GM23338 (cell line): ENCODE data around the gene OR5B21. TPM values are rescaled to one million over a fixed set of nuclear protein-coding genes. Genes with fewer than 3 reads are reported as not detected.

ENCODE experiments used
- ATAC-seq: fragments of 200-7000 bp; cut with Tn5 transposase; 3 replicates; pipeline ENCODE4 v1.9.1; 2020
- DNase-seq: peaks from one replicate; pipeline ENCODE4 v3.0.0-alpha.2; 2015; ENCODE audit warnings: low spot score
- H2AFZ ChIP-seq: fragments of 200-600 bp; sonication (generic); 2 replicates; pipeline ENCODE4 v1.8.0; 2016; ENCODE audit warnings: antibody characterized with exemption, mild to moderate bottlenecking, moderate library complexity
- H3F3A ChIP-seq: fragments of 200-600 bp; sonication (generic); replicated peaks from 2 replicates; pipeline ENCODE4 v1.8.0; 2017; ENCODE audit warnings: antibody characterized with exemption, mixed run types, low read depth
- H3K27ac ChIP-seq: fragments of 200-600 bp; sonication (generic); 2 replicates; pipeline ENCODE4 v1.6.1; 2016; ENCODE audit warnings: low read depth
- H3K27me3 ChIP-seq: fragments of 200-600 bp; sonication (generic); 2 replicates; pipeline ENCODE4 v1.8.0; 2016; ENCODE audit warnings: mild to moderate bottlenecking, mixed run types, moderate library complexity; ENCODE audit not compliant: insufficient read depth
- H3K36me3 ChIP-seq: fragments of 200-600 bp; sonication (generic); 2 replicates; pipeline ENCODE4 v1.8.0; 2016; ENCODE audit warnings: mild to moderate bottlenecking; ENCODE audit not compliant: insufficient read depth
- H3K4me1 ChIP-seq: fragments of 200-600 bp; sonication (generic); 2 replicates; pipeline ENCODE4 v1.8.0; 2016; ENCODE audit warnings: mild to moderate bottlenecking, moderate library complexity; ENCODE audit not compliant: insufficient read depth
- H3K4me2 ChIP-seq: fragments of 200-600 bp; sonication (generic); 2 replicates; pipeline ENCODE4 v1.7.1; 2017; ENCODE audit warnings: mixed run types
- H3K4me3 ChIP-seq: fragments of 200-600 bp; sonication (generic); 2 replicates; pipeline ENCODE4 v1.6.1; 2016; ENCODE audit warnings: mixed run types
- H3K79me2 ChIP-seq: fragments of 200-600 bp; sonication (generic); replicated peaks from 2 replicates; pipeline ENCODE4 v1.8.0; 2017; ENCODE audit warnings: mild to moderate bottlenecking; ENCODE audit not compliant: insufficient read depth
- H3K9me2 ChIP-seq: fragments of 200-600 bp; sonication (generic); 2 replicates; pipeline ENCODE4 v1.8.0; 2017; ENCODE audit not compliant: insufficient read depth
- H4K20me1 ChIP-seq: fragments of 200-600 bp; sonication (generic); replicated peaks from 2 replicates; pipeline ENCODE4 v1.8.0; 2017; ENCODE audit warnings: mild to moderate bottlenecking; ENCODE audit not compliant: insufficient read depth
- H3K27ac Mint-ChIP-seq: 2 replicates; pipeline ENCODE4 v1.8.0; 2020; ENCODE audit warnings: inconsistent platforms, mild to moderate bottlenecking, moderate library complexity, mixed read lengths
- H3K27me3 Mint-ChIP-seq: 3 replicates; pipeline ENCODE4 v1.8.0; 2022; ENCODE audit warnings: low read depth, mild to moderate bottlenecking, moderate library complexity, mixed read lengths, inconsistent platforms; ENCODE audit not compliant: insufficient read depth, poor library complexity
- H3K36me3 Mint-ChIP-seq: 3 replicates; pipeline ENCODE4 v1.8.0; 2021; ENCODE audit warnings: low read depth, mild to moderate bottlenecking, inconsistent platforms, moderate library complexity, mixed read lengths
- H3K4me1 Mint-ChIP-seq: 3 replicates; pipeline ENCODE4 v1.8.0; 2020; ENCODE audit warnings: mild to moderate bottlenecking, inconsistent platforms, mixed read lengths
- H3K4me3 Mint-ChIP-seq: 3 replicates; pipeline ENCODE4 v1.8.0; 2021; ENCODE audit warnings: moderate library complexity, mild to moderate bottlenecking, inconsistent platforms, mixed read lengths
- H3K9me3 Mint-ChIP-seq: 3 replicates; pipeline ENCODE4 v1.8.0; 2020; ENCODE audit warnings: moderate library complexity, mild to moderate bottlenecking, inconsistent platforms, mixed read lengths
- CREB1 ChIP-seq: fragments of 250-450 bp; sonication (Bioruptor Pico); IDR thresholded peaks from 2 replicates; pipeline ENCODE4 v1.5.0; 2020; ENCODE audit warnings: low read depth, mild to moderate bottlenecking, moderate library complexity
- EZH2 ChIP-seq: fragments of 200-600 bp; sonication (generic); IDR thresholded peaks from one replicate; pipeline ENCODE4 v1.8.0; 2017; ENCODE audit warnings: antibody characterized with exemption, mild to moderate bottlenecking, low read depth; ENCODE audit not compliant: unreplicated experiment
- EZH2phosphoT487 ChIP-seq: fragments of 200-600 bp; sonication (generic); IDR thresholded peaks from one replicate; pipeline ENCODE4 v1.8.1; 2018; ENCODE audit warnings: antibody characterized with exemption; ENCODE audit not compliant: unreplicated experiment
- JUNB ChIP-seq: IDR thresholded peaks from one replicate; pipeline ENCODE4 v1.6.1; 2016; ENCODE audit warnings: antibody characterized with exemption; ENCODE audit not compliant: unreplicated experiment
- NANOG ChIP-seq: IDR thresholded peaks from 2 replicates; pipeline ENCODE4 v1.6.1; 2016; ENCODE audit warnings: antibody characterized with exemption, borderline replicate concordance
- POLR2AphosphoS5 ChIP-seq: IDR thresholded peaks from 2 replicates; pipeline ENCODE4 v1.6.1; 2016; ENCODE audit warnings: antibody characterized with exemption, low read depth
- REST ChIP-seq: IDR thresholded peaks from one replicate; pipeline ENCODE4 v1.6.1; 2018; ENCODE audit warnings: antibody characterized with exemption; ENCODE audit not compliant: unreplicated experiment
- STAT1 ChIP-seq: IDR thresholded peaks from one replicate; pipeline ENCODE4 v1.6.1; 2016; ENCODE audit warnings: antibody characterized with exemption; ENCODE audit not compliant: unreplicated experiment
- ZNF114 ChIP-seq: fragments of 250-450 bp; sonication (Bioruptor Pico); IDR thresholded peaks from 2 replicates; pipeline ENCODE4 v1.5.0; 2020; ENCODE audit warnings: mild to moderate bottlenecking, moderate library complexity
- polyA plus RNA-seq: library from polyadenylated mRNA; unstranded; fragments of >200 nt; fragmentation: Nextera tagmentation; extraction: Ambion mirVana; gene quantifications from 2 replicates; pipeline ENCODE4 v1.2.1, GENCODE V29; 2016
- total RNA-seq: library from RNA; depleted of rRNA; stranded (reverse); fragments of >200 nt; shearing (Covaris generic); gene quantifications from 2 replicates; pipeline ENCODE4 v1.2.3, GENCODE V29; 2014
- TF ChIP-seq, protein P1 (sequence below), 2 experiments: fragments of 200-600 bp in 1 of 2; sonication (generic) in 1 of 2; conservative IDR thresholded peaks; 2 replicates each; pipeline versions ENCODE4 v1.5.1 to v1.6.1; 2016 to 2017; ENCODE audit warnings: antibody characterized with exemption in 2 of 2, low read depth in 2 of 2, mild to moderate bottlenecking in 2 of 2, moderate library complexity in 1 of 2
- TF ChIP-seq, protein P2 (sequence below): IDR thresholded peaks from 2 replicates; pipeline ENCODE4 v1.6.1; 2016; ENCODE audit warnings: antibody characterized with exemption

OR5B21 gene
- total and polyA plus RNA-seq, 2 experiments from 2014 or later: not detected

DNA sequence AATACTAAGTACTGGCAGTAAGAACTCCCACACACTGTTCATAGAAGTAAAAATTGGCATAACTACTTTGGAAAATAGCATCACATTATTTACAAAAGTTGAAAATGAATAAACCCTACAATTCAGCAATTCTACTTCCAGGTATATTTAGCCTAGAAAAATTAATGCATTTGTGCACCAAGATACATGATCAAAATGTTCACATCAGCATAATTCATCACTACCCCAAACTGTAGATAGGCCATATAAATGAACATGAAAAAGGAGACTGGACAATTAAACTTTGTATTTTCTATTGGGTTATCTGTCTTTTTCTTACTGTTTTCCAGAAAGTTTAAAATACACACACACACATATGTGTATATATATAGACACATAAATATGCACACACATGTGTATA lies 5.9 kb downstream of the OR5B21 start (continued):
- TF ChIP-seq REST (no peak), JUNB (no peak), EZH2phosphoT487 (no peak)
- TF ChIP-seq, protein P1, sequence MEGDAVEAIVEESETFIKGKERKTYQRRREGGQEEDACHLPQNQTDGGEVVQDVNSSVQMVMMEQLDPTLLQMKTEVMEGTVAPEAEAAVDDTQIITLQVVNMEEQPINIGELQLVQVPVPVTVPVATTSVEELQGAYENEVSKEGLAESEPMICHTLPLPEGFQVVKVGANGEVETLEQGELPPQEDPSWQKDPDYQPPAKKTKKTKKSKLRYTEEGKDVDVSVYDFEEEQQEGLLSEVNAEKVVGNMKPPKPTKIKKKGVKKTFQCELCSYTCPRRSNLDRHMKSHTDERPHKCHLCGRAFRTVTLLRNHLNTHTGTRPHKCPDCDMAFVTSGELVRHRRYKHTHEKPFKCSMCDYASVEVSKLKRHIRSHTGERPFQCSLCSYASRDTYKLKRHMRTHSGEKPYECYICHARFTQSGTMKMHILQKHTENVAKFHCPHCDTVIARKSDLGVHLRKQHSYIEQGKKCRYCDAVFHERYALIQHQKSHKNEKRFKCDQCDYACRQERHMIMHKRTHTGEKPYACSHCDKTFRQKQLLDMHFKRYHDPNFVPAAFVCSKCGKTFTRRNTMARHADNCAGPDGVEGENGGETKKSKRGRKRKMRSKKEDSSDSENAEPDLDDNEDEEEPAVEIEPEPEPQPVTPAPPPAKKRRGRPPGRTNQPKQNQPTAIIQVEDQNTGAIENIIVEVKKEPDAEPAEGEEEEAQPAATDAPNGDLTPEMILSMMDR (conservative IDR thresholded peaks at IDR 0.05; ENCODE audit: low read depth in 2 of 2): no peak

- H3K4me1 ChIP-seq: no peaks in the 10 kb centered on the region
- H2AFZ ChIP-seq: peak overlapping the region; percentile 48; the same call in 1 of the 2 replicates
- H3F3A ChIP-seq: no peaks in the 10 kb centered on the region
- no peak overlapping the region for H3K4me2 ChIP-seq
- H3K4me3 ChIP-seq: no peak overlapping the region
- no peaks in the 10 kb centered on the region for H4K20me1 ChIP-seq
- no peak overlapping the region for H3K27ac ChIP-seq
- H3K79me2 ChIP-seq: no peaks in the 10 kb centered on the region
- Mint-ChIP-seq H3K27me3 (no peaks in the 10 kb centered on the region), H3K36me3 (no peaks in the 10 kb centered on the region), H3K4me3 (no peak overlapping the region), H3K27ac (no peak overlapping the region), H3K4me1 (no peaks in the 10 kb centered on the region), H3K9me3 (no peaks in the 10 kb centered on the region)
- DNase-seq (no peak), ATAC-seq (no peak)
- no peaks in the 10 kb centered on the region for H3K36me3 ChIP-seq
- H3K9me2 ChIP-seq: no peaks in the 10 kb centered on the region; the same call in 1 of the 2 replicates
- H3K27me3 ChIP-seq: no peaks in the 10 kb centered on the region
- no peak for TF ChIP-seq CREB1 (CRISPR knock-in tag)
- TF ChIP-seq REST: no peak
- no peak for TF ChIP-seq EZH2phosphoT487
- no peak for TF ChIP-seq POLR2AphosphoS5
- TF ChIP-seq EZH2: no peak
- TF ChIP-seq JUNB: no peak
- TF ChIP-seq NANOG: no peak
- TF ChIP-seq, protein P1 (conservative IDR thresholded peaks at IDR 0.05; ENCODE audit: low read depth in 2 of 2): no peak
- TF ChIP-seq, protein P2, sequence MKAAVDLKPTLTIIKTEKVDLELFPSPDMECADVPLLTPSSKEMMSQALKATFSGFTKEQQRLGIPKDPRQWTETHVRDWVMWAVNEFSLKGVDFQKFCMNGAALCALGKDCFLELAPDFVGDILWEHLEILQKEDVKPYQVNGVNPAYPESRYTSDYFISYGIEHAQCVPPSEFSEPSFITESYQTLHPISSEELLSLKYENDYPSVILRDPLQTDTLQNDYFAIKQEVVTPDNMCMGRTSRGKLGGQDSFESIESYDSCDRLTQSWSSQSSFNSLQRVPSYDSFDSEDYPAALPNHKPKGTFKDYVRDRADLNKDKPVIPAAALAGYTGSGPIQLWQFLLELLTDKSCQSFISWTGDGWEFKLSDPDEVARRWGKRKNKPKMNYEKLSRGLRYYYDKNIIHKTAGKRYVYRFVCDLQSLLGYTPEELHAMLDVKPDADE: no peak
- TF ChIP-seq STAT1: no peak
- TF ChIP-seq ZNF114: no peak
Observed at GRCh38 chr11:58498464-58498863, 9.4 kb downstream of the OR5B21 start.
